ENCODE results near the gene TSC22D4.
"Not testable (repeated sequence)": the region's sequence is repeated elsewhere in the genome, so short reads cannot be mapped to it uniquely, and the experiment has no call there.

The TSC22D4 gene

GRCh38 chr7:100478958-100479660 lies at the start of gene TSC22D4:
Gene TSC22D4, minus strand, starts transcription at chr7:100479214. Its CDS starts 1,176 bp downstream, at chr7:100478038.
- DNase-seq (ENCODE audit: low spot score), result peak; percentile 97

GRCh38 chr7:100528108-100528866 lies 49.3 kb upstream of the TSC22D4 start:
- not testable (repeated sequence) for DNase-seq (ENCODE audit: low spot score)

- DNase-seq (ENCODE audit: low spot score), result not testable (repeated sequence)
These were observed 44.2 kb upstream of the TSC22D4 start for GRCh38 chr7:100523192-100523591.

- DNase-seq (ENCODE audit: low spot score), result not testable (repeated sequence)
These were observed 43.0 kb upstream of the TSC22D4 start for GRCh38 chr7:100521909-100522593.

GRCh38 chr7:100521076-100521475 lies 42.1 kb upstream of the TSC22D4 start:
- no peak for DNase-seq (ENCODE audit: low spot score)

- DNase-seq (ENCODE audit: low spot score), result no peak
These were observed 41.1 kb upstream of the TSC22D4 start for GRCh38 chr7:100520138-100520537.

GRCh38 chr7:100519580-100519979 lies 40.6 kb upstream of the TSC22D4 start:
- no peak for DNase-seq (ENCODE audit: low spot score)

GRCh38 chr7:100517305-100517704 lies 38.3 kb upstream of the TSC22D4 start:
- DNase-seq (ENCODE audit: low spot score), result no peak

- peak; percentile 74 for DNase-seq (ENCODE audit: low spot score)
These were observed 37.3 kb upstream of the TSC22D4 start for GRCh38 chr7:100516135-100516812.

GRCh38 chr7:100515072-100515532 lies 36.1 kb upstream of the TSC22D4 start:
- DNase-seq (ENCODE audit: low spot score), result no peak

GRCh38 chr7:100513212-100513810 lies 34.3 kb upstream of the TSC22D4 start:
- no peak for DNase-seq (ENCODE audit: low spot score)

GRCh38 chr7:100510437-100511239 lies 31.6 kb upstream of the TSC22D4 start:
- DNase-seq (ENCODE audit: low spot score), result no peak

- no peak for DNase-seq (ENCODE audit: low spot score)
These were observed 30.2 kb upstream of the TSC22D4 start for GRCh38 chr7:100509231-100509630.

GRCh38 chr7:100506356-100506923 lies 27.4 kb upstream of the TSC22D4 start:
- no peak for DNase-seq (ENCODE audit: low spot score)

GRCh38 chr7:100504887-100505611 lies 26.0 kb upstream of the TSC22D4 start:
- DNase-seq (ENCODE audit: low spot score), result no peak

GRCh38 chr7:100504031-100504430 lies 25.0 kb upstream of the TSC22D4 start:
- DNase-seq (ENCODE audit: low spot score), result not testable (repeated sequence)

- DNase-seq (ENCODE audit: low spot score), result not testable (repeated sequence)
These were observed 21.7 kb upstream of the TSC22D4 start for GRCh38 chr7:100500743-100501142.

GRCh38 chr7:100496509-100496908 lies 17.5 kb upstream of the TSC22D4 start:
- no peak for DNase-seq (ENCODE audit: low spot score)

GRCh38 chr7:100493476-100494264 lies 14.7 kb upstream of the TSC22D4 start:
- peak; percentile 61 for DNase-seq (ENCODE audit: low spot score)
